HEK293 (cell line): Measurements from ENCODE around the gene MPG.

Experiments
- CTCF ChIA-PET: fragments of 350-600 bp; formaldehyde crosslinking; extraction: SDS; loops from one replicate; lab custom pipeline; 2021; ENCODE audit warnings: antibody characterized with exemption; lab: Yijun Ruan, JAX
- POLR2A ChIA-PET: fragments of 300-600 bp; formaldehyde crosslinking; extraction: SDS; loops from one replicate; lab custom pipeline; 2020; ENCODE audit warnings: antibody characterized with exemption, inconsistent platforms; lab: Yijun Ruan, JAX
- H3K27ac ChIP-seq: fragments of 200-500 bp; sonication (Bioruptor generic); 2 replicates; pipeline ENCODE4 v1.5.1; 2014; ENCODE audit warnings: low read depth, low read length, control low read depth, inconsistent platforms; ENCODE audit errors: extremely low read depth
- H3K36me3 ChIP-seq, 2 experiments: fragments of 200-500 bp in 1 of 2; sonication (Bioruptor generic) in 1 of 2; 1 replicate in 1 of 2; 2 replicates in 1 of 2; pipeline ENCODE4 v1.5.1; 2014 to 2017; ENCODE audit warnings: inconsistent platforms in 2 of 2, low read length in 2 of 2; ENCODE audit not compliant: control insufficient read depth in 2 of 2, insufficient read depth in 1 of 2
- H3K4me1 ChIP-seq: fragments of 200-500 bp; sonication (Bioruptor generic); 2 replicates; pipeline ENCODE4 v1.5.1; 2014; ENCODE audit warnings: mild to moderate bottlenecking, low read length, inconsistent platforms; ENCODE audit not compliant: control insufficient read depth, insufficient read depth
- H3K4me3 ChIP-seq: 2 replicates; pipeline ENCODE4 v1.5.1; 2011; ENCODE audit warnings: low read depth, mild to moderate bottlenecking, control low read depth, low read length, moderate library complexity
- H3K9me3 ChIP-seq: fragments of 200-500 bp; sonication (Bioruptor generic); 2 replicates; pipeline ENCODE4 v1.5.1; 2014; ENCODE audit warnings: low read depth, low read length, inconsistent platforms; ENCODE audit not compliant: control insufficient read depth, insufficient read depth
- ATF2 ChIP-seq: fragments of 450-650 bp; formaldehyde crosslinking; IDR thresholded peaks from 2 replicates; pipeline ENCODE4 v1.5.1; 2016; ENCODE audit warnings: missing biosample characterization, missing genetic modification characterization, low read depth
- HIC1 ChIP-seq: fragments of 450-650 bp; formaldehyde crosslinking; IDR thresholded peaks from 2 replicates; pipeline ENCODE4 v1.5.1; 2016; ENCODE audit warnings: missing biosample characterization, missing genetic modification characterization
- MZF1 ChIP-seq: fragments of 450-650 bp; formaldehyde crosslinking; IDR thresholded peaks from 2 replicates; pipeline ENCODE4 v1.5.1; 2017; ENCODE audit warnings: missing biosample characterization, missing genetic modification characterization, borderline replicate concordance
- PRDM10 ChIP-seq: fragments of 450-650 bp; formaldehyde crosslinking; IDR thresholded peaks from 2 replicates; pipeline ENCODE4 v1.5.1; 2016; ENCODE audit warnings: missing biosample characterization, missing genetic modification characterization
- RBAK ChIP-seq: fragments of 450-650 bp; formaldehyde crosslinking; IDR thresholded peaks from 2 replicates; pipeline ENCODE4 v1.5.1; 2016; ENCODE audit warnings: missing biosample characterization, missing genetic modification characterization
- SCRT1 ChIP-seq: fragments of 450-650 bp; formaldehyde crosslinking; IDR thresholded peaks from 2 replicates; pipeline ENCODE4 v1.5.1; 2016; ENCODE audit warnings: missing biosample characterization, missing genetic modification characterization, borderline replicate concordance
- SP2 ChIP-seq: fragments of 450-650 bp; formaldehyde crosslinking; IDR thresholded peaks from 2 replicates; pipeline ENCODE4 v1.5.1; 2016; ENCODE audit warnings: missing biosample characterization, missing genetic modification characterization
- ZBTB44 ChIP-seq: fragments of 450-650 bp; IDR thresholded peaks from 2 replicates; pipeline ENCODE4 v1.5.1; 2018; ENCODE audit warnings: missing biosample characterization, mild to moderate bottlenecking, missing genetic modification characterization
- ZBTB7A ChIP-seq: fragments of 450-650 bp; formaldehyde crosslinking; IDR thresholded peaks from 2 replicates; pipeline ENCODE4 v1.5.1; 2016; ENCODE audit warnings: low read depth, missing biosample characterization, missing genetic modification characterization
- ZIC2 ChIP-seq: fragments of 450-650 bp; formaldehyde crosslinking; IDR thresholded peaks from 2 replicates; pipeline ENCODE4 v1.5.1; 2016; ENCODE audit warnings: missing biosample characterization, missing genetic modification characterization
- ZNF121 ChIP-seq: fragments of 450-650 bp; formaldehyde crosslinking; IDR thresholded peaks from 2 replicates; pipeline ENCODE4 v1.5.1; 2016; ENCODE audit warnings: missing biosample characterization, missing genetic modification characterization
- ZNF174 ChIP-seq: fragments of 450-650 bp; formaldehyde crosslinking; IDR thresholded peaks from 2 replicates; pipeline ENCODE4 v1.5.0; 2017; ENCODE audit warnings: missing biosample characterization, mild to moderate bottlenecking, missing genetic modification characterization
- ZNF175 ChIP-seq: fragments of 450-650 bp; formaldehyde crosslinking; IDR thresholded peaks from 2 replicates; pipeline ENCODE4 v1.5.1; 2016; ENCODE audit warnings: missing biosample characterization, missing genetic modification characterization
- ZNF239 ChIP-seq: fragments of 450-650 bp; formaldehyde crosslinking; IDR thresholded peaks from 2 replicates; pipeline ENCODE4 v1.5.1; 2016; ENCODE audit warnings: missing biosample characterization, missing genetic modification characterization
- ZNF302 ChIP-seq: fragments of 450-650 bp; formaldehyde crosslinking; IDR thresholded peaks from 2 replicates; pipeline ENCODE4 v1.5.1; 2016; ENCODE audit warnings: missing biosample characterization, missing genetic modification characterization, low read depth
- ZNF311 ChIP-seq: fragments of 450-650 bp; formaldehyde crosslinking; IDR thresholded peaks from 2 replicates; pipeline ENCODE4 v1.5.1; 2017; ENCODE audit warnings: missing biosample characterization, missing genetic modification characterization, borderline replicate concordance
- ZNF341 ChIP-seq: fragments of 450-650 bp; formaldehyde crosslinking; IDR thresholded peaks from 2 replicates; pipeline ENCODE4; 2016; ENCODE audit warnings: low read depth, missing biosample characterization, missing genetic modification characterization
- ZNF362 ChIP-seq: fragments of 450-650 bp; formaldehyde crosslinking; IDR thresholded peaks from 2 replicates; pipeline ENCODE4 v1.5.1; 2016; ENCODE audit warnings: missing biosample characterization, missing genetic modification characterization
- ZNF529 ChIP-seq: fragments of 450-650 bp; formaldehyde crosslinking; IDR thresholded peaks from 2 replicates; pipeline ENCODE4 v1.5.1; 2017; ENCODE audit warnings: missing genetic modification characterization, missing biosample characterization; ENCODE audit not compliant: insufficient replicate concordance
- ZNF600 ChIP-seq: fragments of 450-650 bp; formaldehyde crosslinking; IDR thresholded peaks from 2 replicates; pipeline ENCODE4 v1.5.1; 2016; ENCODE audit warnings: missing biosample characterization, missing genetic modification characterization
- ZNF629 ChIP-seq: fragments of 450-650 bp; formaldehyde crosslinking; IDR thresholded peaks from 2 replicates; pipeline ENCODE4 v1.5.1; 2017; ENCODE audit warnings: missing biosample characterization, missing genetic modification characterization

The MPG gene

GRCh38 chr16:63466-63865 lies 14.6 kb upstream of the MPG start:
- Histone ChIP-seq H3K4me3 (no peak overlapping the region), H3K36me3 (peaks cover 0 to 54% of the 10 kb centered on the region in 2 experiments; a peak in 1 of 3 replicates), H3K9me3 (no peaks in the 10 kb centered on the region), H3K27ac (no peak overlapping the region)
- ChIA-PET POLR2A (interaction anchor here (1.0 to 2.2 kb wide), 2 partner anchors 10 to 14 kb away, joined by 3 to 13 read pairs; partner anchors contain the start of genes POLR3K and SNRNP25), CTCF (interaction anchor here (0.8 to 6.3 kb wide), 6 partner anchors 10 to 299 kb away, joined by 3 to 245 read pairs (median 24); partner anchors contain the start of genes POLR3K and SNRNP25)
- TF ChIP-seq MZF1 (tag by site-specific recombination) (no peak), ZNF341 (tag by site-specific recombination) (no peak), RBAK (tag by site-specific recombination) (no peak), ZNF362 (tag by site-specific recombination) (no peak), ZNF239 (no peak), ZNF311 (tag by site-specific recombination) (no peak), ZBTB44 (tag by site-specific recombination) (no peak)
- TF ChIP-seq, all 188 proteins: peak for 0
- H3K4me1 ChIP-seq, result no peaks in the 10 kb centered on the region

GRCh38 chr16:63998-64913 lies 13.8 kb upstream of the MPG start:
- no peak overlapping the region for H3K4me3 ChIP-seq
- no peak overlapping the region for H3K27ac ChIP-seq
- H3K36me3 ChIP-seq, result peaks cover 0 to 46% of the 10 kb centered on the region in 2 experiments; a peak in 1 of 3 replicates
- H3K4me1 ChIP-seq, result no peaks in the 10 kb centered on the region
- H3K9me3 ChIP-seq, result no peaks in the 10 kb centered on the region
- POLR2A ChIA-PET, result interaction anchor here (0.5 to 1.8 kb wide), 4 partner anchors 11 to 118 kb away, joined by 3 to 13 read pairs (median 3); partner anchors contain the start of genes POLR3K and SNRNP25
- CTCF ChIA-PET, result interaction anchor here (0.6 to 6.3 kb wide), 15 partner anchors 8 to 431 kb away, joined by 3 to 245 read pairs (median 8); partner anchors contain the start of genes HBQ1, POLR3K and SNRNP25
- TF ChIP-seq SCRT1 (tag by site-specific recombination) (no peak), ZNF629 (tag by site-specific recombination) (no peak), PRDM10 (tag by site-specific recombination) (no peak), ZBTB7A (tag by site-specific recombination) (no peak), ZNF174 (tag by site-specific recombination) (no peak), ZNF121 (tag by site-specific recombination) (no peak), ZNF302 (tag by site-specific recombination) (no peak), HIC1 (tag by site-specific recombination) (0 out of 2 replicates have a peak, but pooled peaks have one; percentile 33), SP2 (tag by site-specific recombination) (no peak), ZIC2 (peak; percentile 49; the same call in 1 of the 2 replicates), ATF2 (tag by site-specific recombination) (no peak), ZNF529 (tag by site-specific recombination) (no peak), ZNF175 (no peak), ZNF600 (tag by site-specific recombination) (peak; percentile 35; the same call in 1 of the 2 replicates)
